ENCODE results near the gene HERC2.
"Not testable (repeated sequence)": the region's sequence is repeated elsewhere in the genome, so short reads cannot be mapped to it uniquely, and the experiment has no call there.

GRCh38 chr15:28318828-28319227, 3.2 kb downstream of the HERC2 start:
- TF ChIP-seq ZNF274 (IDR thresholded peaks at IDR 0.05; ENCODE audit: low read depth, low read length); YY1 (IDR thresholded peaks at IDR 0.05; ENCODE audit: insufficient read depth, insufficient read length); SUZ12 (IDR thresholded peaks at IDR 0.05; ENCODE audit: extremely low read depth, insufficient read depth, insufficient read length): not testable (repeated sequence)
